Peyer's patch (tissue), 4 donors: ENCODE results near the gene SF3B4.

Source experiments
- CTCF ChIP-seq, 6 experiments: fragments of 450-650 bp in 4 of 6; fragments of 200-600 bp in 2 of 6; sonication (generic) in 1 of 6; IDR thresholded peaks; one replicate each; pipeline ENCODE4 v1.5.1; 2017 to 2019; ENCODE audit warnings: antibody characterized with exemption in 6 of 6, mild to moderate bottlenecking in 3 of 6, moderate library complexity in 1 of 6
- POLR2A ChIP-seq, 2 donors: fragments of 450-650 bp; IDR thresholded peaks; one replicate each; pipeline ENCODE4 v1.5.1; 2017; ENCODE audit warnings: antibody characterized with exemption in 2 of 2, mild to moderate bottlenecking in 2 of 2, moderate library complexity in 2 of 2

- TF ChIP-seq CTCF (IDR thresholded peaks at IDR 0.05) (no peak), POLR2A (IDR thresholded peaks at IDR 0.05) (no peak)
Measured at GRCh38 chr1:149962736-149963135, 35.1 kb upstream of the SF3B4 start.
